ENCODE data around the gene UBR3. TPM values are rescaled to one million over a fixed set of nuclear protein-coding genes. Genes with fewer than 3 reads are reported as not detected.

The UBR3 gene
- total RNA-seq, 4 donors from 2014 or later = 87.4 to 101 (median 97.3) TPM

DNA sequence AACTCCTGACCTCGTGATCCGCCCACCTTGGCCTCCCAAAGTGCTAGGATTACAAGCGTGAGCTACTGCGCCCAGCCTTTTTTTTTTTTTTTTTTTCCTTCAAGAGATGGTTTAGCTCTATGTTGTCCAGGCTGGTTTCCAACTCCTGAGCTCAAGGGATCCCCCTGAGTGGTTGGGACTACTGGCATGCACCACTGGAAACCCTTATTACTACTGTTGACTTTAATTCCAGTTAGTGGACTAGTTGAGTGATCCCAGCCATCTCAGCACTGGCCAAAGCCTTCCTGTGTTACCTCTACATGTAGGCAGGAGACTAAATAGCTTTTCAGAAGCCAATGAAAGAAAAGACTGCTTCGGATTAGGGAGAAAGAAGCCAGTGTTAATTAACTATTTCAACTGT is 36.7 kb upstream of the UBR3 start:
- Histone ChIP-seq H3K36me3 (no peaks in the 10 kb centered on the region), H3K27me3 (no peaks in the 10 kb centered on the region), H3K4me3 (no peak overlapping the region), H3K4me1 (peaks cover 0 to 5% (median 0%) of the 10 kb centered on the region in 4 donors), H3K9me3 (no peaks in the 10 kb centered on the region), H3K27ac (no peak overlapping the region)
- TF ChIP-seq EP300 (IDR thresholded peaks at IDR 0.05) (no peak), POLR2A (IDR thresholded peaks at IDR 0.05) (no peak)
- TF ChIP-seq, protein P1, sequence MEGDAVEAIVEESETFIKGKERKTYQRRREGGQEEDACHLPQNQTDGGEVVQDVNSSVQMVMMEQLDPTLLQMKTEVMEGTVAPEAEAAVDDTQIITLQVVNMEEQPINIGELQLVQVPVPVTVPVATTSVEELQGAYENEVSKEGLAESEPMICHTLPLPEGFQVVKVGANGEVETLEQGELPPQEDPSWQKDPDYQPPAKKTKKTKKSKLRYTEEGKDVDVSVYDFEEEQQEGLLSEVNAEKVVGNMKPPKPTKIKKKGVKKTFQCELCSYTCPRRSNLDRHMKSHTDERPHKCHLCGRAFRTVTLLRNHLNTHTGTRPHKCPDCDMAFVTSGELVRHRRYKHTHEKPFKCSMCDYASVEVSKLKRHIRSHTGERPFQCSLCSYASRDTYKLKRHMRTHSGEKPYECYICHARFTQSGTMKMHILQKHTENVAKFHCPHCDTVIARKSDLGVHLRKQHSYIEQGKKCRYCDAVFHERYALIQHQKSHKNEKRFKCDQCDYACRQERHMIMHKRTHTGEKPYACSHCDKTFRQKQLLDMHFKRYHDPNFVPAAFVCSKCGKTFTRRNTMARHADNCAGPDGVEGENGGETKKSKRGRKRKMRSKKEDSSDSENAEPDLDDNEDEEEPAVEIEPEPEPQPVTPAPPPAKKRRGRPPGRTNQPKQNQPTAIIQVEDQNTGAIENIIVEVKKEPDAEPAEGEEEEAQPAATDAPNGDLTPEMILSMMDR (IDR thresholded peaks at IDR 0.05) = no peak
- 79 to 83% methylated on average over 5 of the region's 5 CpGs for WGBS, 2 donors
- no peak for DNase-seq (ENCODE audit: low spot score in 2 of 2)

- Histone ChIP-seq H3K4me3 (no peak overlapping the region), H3K36me3 (no peaks in the 10 kb centered on the region), H3K9me3 (no peaks in the 10 kb centered on the region), H3K27me3 (no peaks in the 10 kb centered on the region), H3K27ac (no peak overlapping the region), H3K4me1 (peaks cover 0 to 7% (median 3%) of the 10 kb centered on the region in 4 donors)
- DNase-seq (ENCODE audit: low spot score in 2 of 2) = no peak
- 63 to 88% methylated on average over 2 of the region's 2 CpGs for WGBS, 2 donors
- TF ChIP-seq EP300 (IDR thresholded peaks at IDR 0.05) (no peak), POLR2A (IDR thresholded peaks at IDR 0.05) (no peak)
- TF ChIP-seq, protein P1 (IDR thresholded peaks at IDR 0.05) = no peak
Observed at GRCh38 chr2:169795181-169795580, 32.1 kb upstream of the UBR3 start.

DNA sequence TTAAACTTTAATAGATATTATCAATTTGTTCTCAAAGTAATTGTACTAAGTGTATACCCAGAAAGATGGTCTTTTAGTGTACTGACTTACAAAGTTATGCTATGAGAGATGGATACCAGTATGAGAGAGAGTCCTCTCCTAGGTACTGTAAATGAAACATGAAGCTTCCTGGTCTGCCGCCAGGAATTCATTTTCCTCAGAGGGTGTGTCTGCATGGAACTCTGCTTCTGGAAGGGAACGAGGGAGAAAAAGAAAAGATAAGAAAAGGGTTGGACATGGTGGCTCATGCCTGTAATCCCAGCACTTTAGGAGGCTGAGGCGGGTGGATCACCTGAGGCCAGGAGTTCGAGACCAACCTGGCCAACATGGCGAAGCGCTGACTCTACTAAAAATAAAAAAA is 30.8 kb upstream of the UBR3 start:
- WGBS, 2 donors = 84 to 85% methylated on average over 6 of the region's 6 CpGs
- TF ChIP-seq POLR2A (IDR thresholded peaks at IDR 0.05) (no peak), EP300 (IDR thresholded peaks at IDR 0.05) (no peak)
- TF ChIP-seq, protein P1 (IDR thresholded peaks at IDR 0.05) = no peak
- H3K27me3 ChIP-seq = no peaks in the 10 kb centered on the region
- no peaks in the 10 kb centered on the region for H3K9me3 ChIP-seq
- H3K4me1 ChIP-seq = peaks cover 0 to 18% (median 6%) of the 10 kb centered on the region in 4 donors
- peaks cover 0 to under 1% (median 0%) of the 10 kb centered on the region in 3 donors for H3K36me3 ChIP-seq
- no peak overlapping the region for H3K27ac ChIP-seq
- no peak for DNase-seq (ENCODE audit: low spot score in 2 of 2)
- H3K4me3 ChIP-seq = no peak overlapping the region

- Histone ChIP-seq H3K4me3 (no peak overlapping the region), H3K27me3 (no peaks in the 10 kb centered on the region), H3K36me3 (peaks cover 0 to 12% (median 0%) of the 10 kb centered on the region in 3 donors), H3K4me1 (peaks cover 0 to 30% (median 6%) of the 10 kb centered on the region in 4 donors), H3K9me3 (no peaks in the 10 kb centered on the region), H3K27ac (no peak overlapping the region)
- DNase-seq (ENCODE audit: low spot score in 2 of 2) = no peak
- WGBS, 2 donors = 83 to 85% methylated on average over 5 of the region's 5 CpGs
- TF ChIP-seq EP300 (IDR thresholded peaks at IDR 0.05) (no peak), POLR2A (IDR thresholded peaks at IDR 0.05) (no peak)
- TF ChIP-seq, protein P1 (IDR thresholded peaks at IDR 0.05) = no peak
Observed at GRCh38 chr2:169797601-169798000, 29.7 kb upstream of the UBR3 start.

DNA sequence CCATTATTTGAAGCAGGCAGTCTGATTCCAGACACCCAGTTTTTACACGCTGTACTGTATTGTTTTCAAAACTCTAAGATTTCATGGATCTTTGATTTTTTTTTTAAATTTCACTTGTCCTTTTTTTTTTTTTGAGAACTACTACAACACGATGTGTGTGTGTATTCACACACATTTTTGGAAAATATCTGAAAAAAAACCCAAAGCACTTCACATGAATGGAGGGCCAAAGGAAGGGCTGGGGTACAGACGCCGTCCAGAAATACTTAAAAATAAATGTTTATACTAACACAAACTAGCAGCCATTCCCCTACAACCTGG is 28.9 kb upstream of the UBR3 start:
- TF ChIP-seq, protein P1 (IDR thresholded peaks at IDR 0.05) = no peak
- TF ChIP-seq EP300 (IDR thresholded peaks at IDR 0.05) (no peak), POLR2A (IDR thresholded peaks at IDR 0.05) (no peak)
- Histone ChIP-seq H3K27me3 (no peaks in the 10 kb centered on the region), H3K4me3 (peak overlapping the region; percentile 49 to 95 (median 82)), H3K27ac (peak overlapping the region; percentile 78 to 93 (median 86)), H3K36me3 (peaks cover 0 to 14% (median 0%) of the 10 kb centered on the region in 3 donors), H3K9me3 (no peaks in the 10 kb centered on the region), H3K4me1 (peaks cover 0 to 37% (median 6%) of the 10 kb centered on the region in 4 donors)
- no peak for DNase-seq (ENCODE audit: low spot score in 2 of 2)
- 4 to 8% methylated on average over 4 of the region's 4 CpGs for WGBS, 2 donors
